ENCODE measurements around the gene PTPRT.

GRCh38 chr20:42161228-42161829 is 1028.4 kb downstream of the PTPRT start:
- TF ChIP-seq CTCF (tag by site-specific recombination; IDR thresholded peaks at IDR 0.05): no peak
- TF ChIP-seq ZNF692 (tag by site-specific recombination; IDR thresholded peaks at IDR 0.05): no peak
